Measurements from ENCODE around the gene PRPF19. TPM values are rescaled to one million over a fixed set of nuclear protein-coding genes. Genes with fewer than 3 reads are reported as not detected.
A peak's percentile ranks its signal among the peaks of the same experiment; 100 is the strongest.

PRPF19 gene
- total RNA-seq, 1 donor from 2014 or later, result 120 TPM

DNA sequence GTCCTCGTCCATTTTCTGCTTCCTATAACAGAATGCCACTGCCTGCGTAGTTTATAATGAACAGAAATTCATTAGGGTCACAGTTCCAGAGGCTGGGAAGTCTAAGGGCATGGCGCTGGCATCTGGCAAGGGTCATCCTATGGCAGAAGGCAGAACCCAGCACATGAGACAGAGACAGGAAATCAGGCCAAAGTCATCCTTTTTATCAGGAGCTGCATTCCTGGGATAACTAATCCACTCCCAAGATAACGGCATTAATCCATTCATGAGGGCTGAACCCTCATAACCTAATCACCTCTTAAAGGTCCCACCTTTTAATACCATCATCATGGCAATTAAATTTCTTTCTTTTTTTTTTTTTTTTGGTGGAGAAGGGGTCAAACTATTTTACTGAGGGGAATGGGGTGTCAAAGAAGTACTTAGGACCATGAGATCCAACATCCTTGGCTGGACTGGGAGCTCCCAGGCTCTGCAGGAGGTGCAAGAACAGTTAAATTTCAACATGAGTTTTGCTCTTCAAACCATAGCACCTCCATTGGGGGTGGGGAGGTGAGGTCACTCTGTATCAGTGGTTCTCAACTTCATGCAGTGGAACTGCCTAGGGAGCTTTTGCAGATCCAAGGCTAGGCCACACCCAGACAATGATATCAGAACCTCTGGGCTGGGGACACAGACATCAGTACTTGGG lies 12.0 kb upstream of the PRPF19 start:
- no peaks in the 10 kb centered on the region for H3K27me3 Mint-ChIP-seq
- H3K4me3 Mint-ChIP-seq, result peak overlapping the region; percentile 28
- peaks cover 11% of the 10 kb centered on the region for H3K36me3 Mint-ChIP-seq
- DNase-seq (ENCODE audit: extremely low spot score, unreplicated experiment), result no peak
- TF ChIP-seq, protein P1, sequence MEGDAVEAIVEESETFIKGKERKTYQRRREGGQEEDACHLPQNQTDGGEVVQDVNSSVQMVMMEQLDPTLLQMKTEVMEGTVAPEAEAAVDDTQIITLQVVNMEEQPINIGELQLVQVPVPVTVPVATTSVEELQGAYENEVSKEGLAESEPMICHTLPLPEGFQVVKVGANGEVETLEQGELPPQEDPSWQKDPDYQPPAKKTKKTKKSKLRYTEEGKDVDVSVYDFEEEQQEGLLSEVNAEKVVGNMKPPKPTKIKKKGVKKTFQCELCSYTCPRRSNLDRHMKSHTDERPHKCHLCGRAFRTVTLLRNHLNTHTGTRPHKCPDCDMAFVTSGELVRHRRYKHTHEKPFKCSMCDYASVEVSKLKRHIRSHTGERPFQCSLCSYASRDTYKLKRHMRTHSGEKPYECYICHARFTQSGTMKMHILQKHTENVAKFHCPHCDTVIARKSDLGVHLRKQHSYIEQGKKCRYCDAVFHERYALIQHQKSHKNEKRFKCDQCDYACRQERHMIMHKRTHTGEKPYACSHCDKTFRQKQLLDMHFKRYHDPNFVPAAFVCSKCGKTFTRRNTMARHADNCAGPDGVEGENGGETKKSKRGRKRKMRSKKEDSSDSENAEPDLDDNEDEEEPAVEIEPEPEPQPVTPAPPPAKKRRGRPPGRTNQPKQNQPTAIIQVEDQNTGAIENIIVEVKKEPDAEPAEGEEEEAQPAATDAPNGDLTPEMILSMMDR (conservative IDR thresholded peaks at IDR 0.05), result no peak
- H3K27ac Mint-ChIP-seq, result peak overlapping the region; percentile 61
- H3K4me1 Mint-ChIP-seq (ENCODE audit: unreplicated experiment), result peaks cover 30% of the 10 kb centered on the region
- H3K9me3 Mint-ChIP-seq, result no peaks in the 10 kb centered on the region

GRCh38 chr11:60917267-60917666 lies 10.9 kb upstream of the PRPF19 start:
- H3K4me1 Mint-ChIP-seq (ENCODE audit: unreplicated experiment), result peaks cover 34% of the 10 kb centered on the region
- TF ChIP-seq, protein P1 (conservative IDR thresholded peaks at IDR 0.05), result no peak
- DNase-seq (ENCODE audit: extremely low spot score, unreplicated experiment), result no peak
- peak overlapping the region; percentile 72 for H3K4me3 Mint-ChIP-seq
- peaks cover 8% of the 10 kb centered on the region for H3K36me3 Mint-ChIP-seq
- H3K9me3 Mint-ChIP-seq, result no peaks in the 10 kb centered on the region
- no peaks in the 10 kb centered on the region for H3K27me3 Mint-ChIP-seq
- H3K27ac Mint-ChIP-seq, result no peak overlapping the region

GRCh38 chr11:60916669-60917206 lies 10.4 kb upstream of the PRPF19 start:
- TF ChIP-seq, protein P1 (conservative IDR thresholded peaks at IDR 0.05), result no peak
- Mint-ChIP-seq H3K9me3 (no peaks in the 10 kb centered on the region), H3K27ac (no peak overlapping the region), H3K4me3 (peak overlapping the region; percentile 89), H3K36me3 (peaks cover 7% of the 10 kb centered on the region), H3K4me1 (ENCODE audit: unreplicated experiment) (peaks cover 38% of the 10 kb centered on the region), H3K27me3 (no peaks in the 10 kb centered on the region)
- DNase-seq (ENCODE audit: extremely low spot score, unreplicated experiment), result no peak

GRCh38 chr11:60915248-60915914 lies 9.0 kb upstream of the PRPF19 start:
- H3K4me1 Mint-ChIP-seq (ENCODE audit: unreplicated experiment), result peaks cover 39% of the 10 kb centered on the region
- H3K27ac Mint-ChIP-seq, result peak overlapping the region; percentile 95
- H3K36me3 Mint-ChIP-seq, result peaks cover 7% of the 10 kb centered on the region
- no peaks in the 10 kb centered on the region for H3K9me3 Mint-ChIP-seq
- DNase-seq (ENCODE audit: extremely low spot score, unreplicated experiment), result no peak
- peak overlapping the region; percentile 89 for H3K4me3 Mint-ChIP-seq
- H3K27me3 Mint-ChIP-seq, result peaks cover 7% of the 10 kb centered on the region
- TF ChIP-seq, protein P1 (conservative IDR thresholded peaks at IDR 0.05), result peak; percentile 30

- H3K27me3 Mint-ChIP-seq, result peaks cover 11% of the 10 kb centered on the region
- no peaks in the 10 kb centered on the region for H3K9me3 Mint-ChIP-seq
- TF ChIP-seq, protein P1 (conservative IDR thresholded peaks at IDR 0.05), result no peak
- H3K4me1 Mint-ChIP-seq (ENCODE audit: unreplicated experiment), result peaks cover 39% of the 10 kb centered on the region
- peak overlapping the region; percentile 89 for H3K4me3 Mint-ChIP-seq
- H3K27ac Mint-ChIP-seq, result peak overlapping the region; percentile 95
- no peak for DNase-seq (ENCODE audit: extremely low spot score, unreplicated experiment)
- peaks cover 7% of the 10 kb centered on the region for H3K36me3 Mint-ChIP-seq
Observed at GRCh38 chr11:60914633-60915247, 8.4 kb upstream of the PRPF19 start.

All from type B pancreatic cell (in vitro differentiated cells).